ENCODE results near the gene TRMT44.
"Not testable (repeated sequence)": the region's sequence is repeated elsewhere in the genome, so short reads cannot be mapped to it uniquely, and the experiment has no call there.

TRMT44 gene

GRCh38 chr4:8407316-8407715 lies 33.3 kb upstream of the TRMT44 start:
- no peak for DNase-seq

GRCh38 chr4:8407756-8408155 lies 32.8 kb upstream of the TRMT44 start:
- DNase-seq = no peak

- no peak for DNase-seq
Measured at GRCh38 chr4:8409264-8410065, 31.1 kb upstream of the TRMT44 start.

- no peak for DNase-seq
Measured at GRCh38 chr4:8410066-8410625, 30.4 kb upstream of the TRMT44 start.

- peak; percentile 93 for DNase-seq
Measured at GRCh38 chr4:8410641-8411271, 29.8 kb upstream of the TRMT44 start.

- no peak for DNase-seq
Measured at GRCh38 chr4:8411351-8412180, 29.0 kb upstream of the TRMT44 start.

- DNase-seq = no peak
Measured at GRCh38 chr4:8412288-8412687, 28.3 kb upstream of the TRMT44 start.

- DNase-seq = no peak
Measured at GRCh38 chr4:8414377-8414776, 26.2 kb upstream of the TRMT44 start.

- DNase-seq = no peak
Measured at GRCh38 chr4:8417071-8417614, 23.4 kb upstream of the TRMT44 start.

GRCh38 chr4:8419222-8420041 lies 21.1 kb upstream of the TRMT44 start:
- no peak for DNase-seq

GRCh38 chr4:8420151-8420550 lies 20.4 kb upstream of the TRMT44 start:
- DNase-seq = not testable (repeated sequence)

GRCh38 chr4:8422327-8422726 lies 18.2 kb upstream of the TRMT44 start:
- DNase-seq = no peak

- no peak for DNase-seq
Measured at GRCh38 chr4:8422786-8423185, 17.8 kb upstream of the TRMT44 start.

- DNase-seq = no peak
Measured at GRCh38 chr4:8427262-8427661, 13.3 kb upstream of the TRMT44 start.

- no peak for DNase-seq
Measured at GRCh38 chr4:8427761-8428287, 12.8 kb upstream of the TRMT44 start.

GRCh38 chr4:8428288-8429097 lies 12.1 kb upstream of the TRMT44 start:
- DNase-seq = peak; percentile 97

GRCh38 chr4:8431553-8431952 lies 9.0 kb upstream of the TRMT44 start:
- no peak for DNase-seq

- DNase-seq = peak; percentile 14
Measured at GRCh38 chr4:8433136-8433535, 7.4 kb upstream of the TRMT44 start.

- DNase-seq = peak; percentile 14
Measured at GRCh38 chr4:8434251-8435073, 6.1 kb upstream of the TRMT44 start.

GRCh38 chr4:8435656-8436121 lies 4.9 kb upstream of the TRMT44 start:
- DNase-seq = peak; percentile 14

All from eye (tissue), 1 donor.